Ovary (tissue), 9 donors: ENCODE data around the gene DCUN1D4. TPM values are rescaled to one million over a fixed set of nuclear protein-coding genes. Genes with fewer than 3 reads are reported as not detected.

Source experiments
- DNase-seq, 5 donors: peaks; one replicate each; pipeline ENCODE4 v3.0.0-alpha.2; 2019 to 2020
- H3K27ac ChIP-seq, 2 donors: fragments of 200-600 bp; one replicate each; pipeline versions ENCODE4 v1.5.1 to v1.8.0; 2019 to 2022
- H3K27me3 ChIP-seq: fragments of 200-600 bp; one replicate; pipeline ENCODE4 v1.8.0; 2022
- H3K36me3 ChIP-seq: fragments of 200-600 bp; sonication (generic); one replicate; pipeline ENCODE4 v1.5.1; 2019
- H3K4me1 ChIP-seq: one replicate; pipeline ENCODE4 v1.8.1; 2013; ENCODE audit warnings: mild to moderate bottlenecking, moderate library complexity; ENCODE audit not compliant: insufficient read depth
- H3K4me3 ChIP-seq: fragments of 200-600 bp; sonication (generic); one replicate; pipeline ENCODE4 v1.5.1; 2017
- H3K9me3 ChIP-seq, 2 donors: fragments of 200-600 bp in 1 of 2; sonication (generic) in 1 of 2; one replicate each; pipeline versions ENCODE4 v1.5.1 to v1.8.1; 2013 to 2019; ENCODE audit warnings: mild to moderate bottlenecking in 1 of 2, moderate library complexity in 1 of 2
- CTCF ChIP-seq, 3 donors: fragments of 450-650 bp in 2 of 3; fragments of 200-600 bp in 1 of 3; IDR thresholded peaks; one replicate each; pipeline versions ENCODE4 v1.5.1 to v1.8.0; 2016 to 2022; ENCODE audit warnings: antibody characterized with exemption in 3 of 3, mild to moderate bottlenecking in 1 of 3
- EP300 ChIP-seq: sonication (generic); formaldehyde crosslinking; IDR thresholded peaks from one replicate; pipeline ENCODE4 v1.6.1; 2017; ENCODE audit warnings: antibody characterized with exemption
- POLR2A ChIP-seq: fragments of 450-650 bp; IDR thresholded peaks from one replicate; pipeline ENCODE4 v1.6.1; 2017; ENCODE audit warnings: antibody characterized with exemption, mild to moderate bottlenecking, moderate library complexity
- WGBS, 3 donors: extraction: QIAGEN DNeasy Blood & Tissue Kit in 1 of 3; methylation state at CpG; one replicate each; pipeline versions ENCODE4 v1.1.5 to v1.1.7; 2013 to 2017; 5-methylcytosine and 5-hydroxymethylcytosine counted together
- intact Hi-C, 4 donors: fragments of 100-400 bp; cut with DNase I; formaldehyde crosslinking; loops; one replicate each; pipeline versions ENCODE4 v1.11.0 to v1.15.1; 2022 to 2023
- polyA plus RNA-seq, 2 donors: library from polyadenylated mRNA; stranded (reverse); fragments of 200-250 nt in 1 of 2; fragments of 350-450 nt in 1 of 2; fragmentation: Illumina TruSeq in 1 of 2; extraction: RNeasy Lipid Tissue Mini Kit (QIAGEN cat#74804) in 1 of 2; gene quantifications; one replicate each; pipeline ENCODE4 v1.2.3, GENCODE V29; 2013 to 2014
- total RNA-seq, 7 donors: library from RNA; depleted of rRNA in 2 of 7; stranded (reverse); fragments of >200 nt in 2 of 7; fragmentation: NEBNext Ultra II Directional in 3 of 7; extraction: Animal tissue kit (Norgen Biotek cat#: 25700) in 3 of 7; gene quantifications; one replicate each; pipeline versions ENCODE4 v1.1.0 to v1.2.4, GENCODE V29; 2016 to 2023
- donor health status: DM: no; HTN: no; CAD: no; lungs with moderate emphysema.
- donor health status: DM: no; HTN: no; CAD: no.
- donor health status: Bipolar disorder and iron deficiency.
- donor health status: DM: yes; HTN: yes; CAD: no.
- donor health status: DM: no; HTN: no; CAD: no.
- donor health status: DM: yes; HTN: yes; CAD: no.

The DCUN1D4 gene
- total and polyA plus RNA-seq, 9 donors, result 20.7 to 102 (median 71.8) TPM

- TF ChIP-seq EP300 (no peak), POLR2A (no peak), CTCF (IDR thresholded peaks at IDR 0.05) (no peak)
- Histone ChIP-seq H3K27ac (no peak overlapping the region), H3K4me3 (no peak overlapping the region), H3K27me3 (no peaks in the 10 kb centered on the region), H3K9me3 (no peaks in the 10 kb centered on the region), H3K36me3 (no peaks in the 10 kb centered on the region), H3K4me1 (peaks cover 3% of the 10 kb centered on the region)
- intact Hi-C loops, result loop anchor here in 2 of 4 donors (10.0 kb wide), 3 partner anchors 49 to 141 kb away; partner anchors contain the start of genes DCUN1D4 (in 1 of the 2), LRRC66 (in 1 of the 2) and SGCB (in 1 of the 2)
- DNase-seq, result no peak
- WGBS, 3 donors, result 88 to 100% (median 98%) methylated on average over 1 of the region's 1 CpG
These were observed 51.2 kb downstream of the DCUN1D4 start for GRCh38 chr4:51894059-51894645.

GRCh38 chr4:51895158-51895557 lies 52.2 kb downstream of the DCUN1D4 start:
- TF ChIP-seq CTCF (IDR thresholded peaks at IDR 0.05) (no peak), EP300 (no peak), POLR2A (no peak)
- intact Hi-C loops, result loop anchor here in 2 of 4 donors (10.0 kb wide), 3 partner anchors 50 to 140 kb away; partner anchors contain the start of genes DCUN1D4 (in 1 of the 2), LRRC66 (in 1 of the 2) and SGCB (in 1 of the 2)
- no peak for DNase-seq
- no peak overlapping the region for H3K27ac ChIP-seq
- no peak overlapping the region for H3K4me3 ChIP-seq
- no peaks in the 10 kb centered on the region for H3K36me3 ChIP-seq
- no peaks in the 10 kb centered on the region for H3K9me3 ChIP-seq
- no peaks in the 10 kb centered on the region for H3K27me3 ChIP-seq
- peaks cover 3% of the 10 kb centered on the region for H3K4me1 ChIP-seq
- 58 to 81% (median 69%) methylated on average over 3 of the region's 3 CpGs for WGBS, 3 donors

GRCh38 chr4:51895816-51896408 lies 53.0 kb downstream of the DCUN1D4 start:
- TF ChIP-seq CTCF (IDR thresholded peaks at IDR 0.05), result peak; percentile 26 to 47 (median 44)
- no peak for TF ChIP-seq EP300
- Histone ChIP-seq H3K9me3 (no peaks in the 10 kb centered on the region), H3K4me1 (peaks cover 3% of the 10 kb centered on the region), H3K4me3 (no peak overlapping the region), H3K27ac (peak overlapping the region in 1 of 2 donors; percentile 2), H3K36me3 (no peaks in the 10 kb centered on the region), H3K27me3 (no peaks in the 10 kb centered on the region)
- peak; percentile 28 to 67 (median 41) for DNase-seq
- WGBS, 3 donors, result 33 to 43% (median 40%) methylated on average over 2 of the region's 2 CpGs
- intact Hi-C loops, result loop anchor here in 2 of 4 donors (10.0 kb wide), 3 partner anchors 51 to 139 kb away; partner anchors contain the start of genes DCUN1D4 (in 1 of the 2), LRRC66 (in 1 of the 2) and SGCB (in 1 of the 2)

- WGBS, 3 donors, result 91 to 94% (median 91%) methylated on average over 5 of the region's 5 CpGs
- DNase-seq, result no peak
- Histone ChIP-seq H3K27me3 (no peaks in the 10 kb centered on the region), H3K27ac (no peak overlapping the region), H3K36me3 (no peaks in the 10 kb centered on the region), H3K4me3 (no peak overlapping the region), H3K9me3 (no peaks in the 10 kb centered on the region), H3K4me1 (no peaks in the 10 kb centered on the region)
- intact Hi-C loops, result loop anchor here in 1 of 4 donors (10.0 kb wide), 1 partner anchor 113 kb away; no protein-coding TSS in a partner anchor
- TF ChIP-seq POLR2A (no peak), CTCF (IDR thresholded peaks at IDR 0.05) (no peak), EP300 (no peak)
These were observed 58.4 kb downstream of the DCUN1D4 start for GRCh38 chr4:51901363-51901762.
